Breast epithelium (tissue), 4 donors: ENCODE data around the gene KDSR. TPM values are rescaled to one million over a fixed set of nuclear protein-coding genes. Genes with fewer than 3 reads are reported as not detected.

ENCODE experiments used
- DNase-seq, 2 donors: peaks; one replicate each; pipeline ENCODE4 v3.0.0-alpha.2; 2019; ENCODE audit warnings: low spot score in 2 of 2
- H3K27ac ChIP-seq, 2 donors: fragments of 200-600 bp; sonication (generic) in 1 of 2; one replicate each; pipeline ENCODE4 v1.5.1; 2016 to 2019; ENCODE audit warnings: mild to moderate bottlenecking in 1 of 2
- H3K27me3 ChIP-seq, 2 donors: fragments of 200-600 bp; sonication (generic) in 1 of 2; one replicate each; pipeline versions ENCODE4 v1.5.1 to v1.6.0; 2017 to 2019; ENCODE audit warnings: control low read depth in 1 of 2, mild to moderate bottlenecking in 1 of 2
- H3K36me3 ChIP-seq: fragments of 200-600 bp; one replicate; pipeline ENCODE4 v1.5.1; 2019
- H3K4me1 ChIP-seq, 2 donors: fragments of 200-600 bp; sonication (generic); one replicate each; pipeline ENCODE4 v1.5.1; 2016 to 2019; ENCODE audit warnings: control low read depth in 1 of 2
- H3K4me3 ChIP-seq, 3 donors: fragments of 200-600 bp; sonication (generic); 1 replicate in 2 of 3; 2 replicates in 1 of 3; pipeline ENCODE4 v1.5.1; 2016 to 2019; ENCODE audit warnings: mild to moderate bottlenecking in 3 of 3, moderate library complexity in 2 of 3
- H3K9me3 ChIP-seq, 2 donors: fragments of 200-600 bp; sonication (generic) in 1 of 2; one replicate each; pipeline ENCODE4 v1.5.1; 2016 to 2019; ENCODE audit warnings: control low read depth in 1 of 2
- CTCF ChIP-seq, 3 donors: fragments of 450-650 bp; IDR thresholded peaks; one replicate each; pipeline ENCODE4 v1.5.1; 2016 to 2017; ENCODE audit warnings: antibody characterized with exemption in 3 of 3, mild to moderate bottlenecking in 3 of 3, moderate library complexity in 3 of 3
- POLR2A ChIP-seq: fragments of 450-650 bp; IDR thresholded peaks from one replicate; pipeline ENCODE4 v1.6.1; 2016; ENCODE audit warnings: antibody characterized with exemption, mild to moderate bottlenecking, moderate library complexity
- POLR2AphosphoS5 ChIP-seq, 3 donors: sonication (generic); formaldehyde crosslinking; IDR thresholded peaks; one replicate each; pipeline ENCODE4 v1.6.1; 2017; ENCODE audit warnings: antibody characterized with exemption in 3 of 3
- intact Hi-C: fragments of 100-400 bp; cut with DNase I; formaldehyde crosslinking; loops from one replicate; pipeline ENCODE4 v1.15.1; 2023; ENCODE audit warnings: low total_unique reads
- total RNA-seq, 3 donors: library from RNA; depleted of rRNA; stranded (reverse); fragments of >200 nt; gene quantifications; one replicate each; pipeline ENCODE4 v1.1.0, GENCODE V29; 2016

The KDSR gene
- total RNA-seq, 3 donors from 2014 or later: 41.6 to 53.0 (median 48.9) TPM

- no peak for TF ChIP-seq POLR2AphosphoS5 (IDR thresholded peaks at IDR 0.05)
- no peak for TF ChIP-seq CTCF (IDR thresholded peaks at IDR 0.05)
- no peak for TF ChIP-seq POLR2A
- Histone ChIP-seq H3K4me1 (no peaks in the 10 kb centered on the region), H3K27ac (no peak overlapping the region), H3K36me3 (no peaks in the 10 kb centered on the region), H3K9me3 (no peaks in the 10 kb centered on the region), H3K4me3 (no peak overlapping the region), H3K27me3 (no peaks in the 10 kb centered on the region)
- intact Hi-C loops: no loop called here
- no peak for DNase-seq
These were observed 82.7 kb downstream of the KDSR start for GRCh38 chr18:63284173-63284799.

GRCh38 chr18:63283305-63284094, 83.5 kb downstream of the KDSR start:
- Histone ChIP-seq H3K4me3 (no peak overlapping the region), H3K9me3 (no peaks in the 10 kb centered on the region), H3K36me3 (no peaks in the 10 kb centered on the region), H3K27me3 (no peaks in the 10 kb centered on the region), H3K4me1 (no peaks in the 10 kb centered on the region), H3K27ac (no peak overlapping the region)
- TF ChIP-seq POLR2A (no peak), CTCF (IDR thresholded peaks at IDR 0.05) (no peak), POLR2AphosphoS5 (IDR thresholded peaks at IDR 0.05) (no peak)
- intact Hi-C loops: no loop called here
- no peak for DNase-seq

GRCh38 chr18:63282793-63283192, 84.2 kb downstream of the KDSR start:
- H3K4me1 ChIP-seq: no peaks in the 10 kb centered on the region
- TF ChIP-seq POLR2AphosphoS5 (IDR thresholded peaks at IDR 0.05) (no peak), POLR2A (no peak), CTCF (IDR thresholded peaks at IDR 0.05) (no peak)

More at GRCh38 chr18:63282793-63283192, 84.2 kb downstream of the KDSR start:
- Histone ChIP-seq H3K4me3 (no peak overlapping the region), H3K9me3 (no peaks in the 10 kb centered on the region), H3K36me3 (no peaks in the 10 kb centered on the region), H3K27me3 (no peaks in the 10 kb centered on the region), H3K27ac (no peak overlapping the region)
- DNase-seq: no peak
- intact Hi-C loops: no loop called here

Other genes starting within 250 kb of the KDSR start
- 10 to 100 TPM; 41.3 to 82.5 (median 43.6) TPM for gene BCL2, start 47.4 kb downstream of the KDSR start, total RNA-seq
- 10 to 100 TPM; 34.1 to 61.5 (median 35.7) TPM for gene VPS4B, start 55.3 kb upstream of the KDSR start, total RNA-seq
- gene SERPINB5, start 109.8 kb upstream of the KDSR start, total RNA-seq: 10 to 100 TPM in 2 of 3 donors, not detected in 1; 12.6 to 17.4 TPM
- not detected for gene SERPINB12, start 175.2 kb upstream of the KDSR start, total RNA-seq
- gene SERPINB13, start 220.1 kb upstream of the KDSR start, total RNA-seq: not detected